ENCODE data around the gene NAV2.

The NAV2 gene

GRCh38 chr11:19989191-19989590 lies 276.6 kb downstream of the NAV2 start:
- DNase-seq (ENCODE audit: low read depth), result no peak
- H3K4me3 ChIP-seq (replicated peaks; ENCODE audit: low read depth, low read length), result no peak overlapping the region
- no peak for TF ChIP-seq CTCF (IDR thresholded peaks at IDR 0.05; ENCODE audit: low read length, missing control alignments)

GRCh38 chr11:19992162-19992561 lies 279.5 kb downstream of the NAV2 start:
- TF ChIP-seq CTCF (IDR thresholded peaks at IDR 0.05; ENCODE audit: low read length, missing control alignments), result no peak
- DNase-seq (ENCODE audit: low read depth), result no peak
- no peak overlapping the region for H3K4me3 ChIP-seq (replicated peaks; ENCODE audit: low read depth, low read length)

- TF ChIP-seq CTCF (IDR thresholded peaks at IDR 0.05; ENCODE audit: low read length, missing control alignments), result no peak
Measured at GRCh38 chr11:19992998-19993397, 280.4 kb downstream of the NAV2 start.

GRCh38 chr11:19994672-19995071 lies 282.0 kb downstream of the NAV2 start:
- TF ChIP-seq CTCF (IDR thresholded peaks at IDR 0.05; ENCODE audit: low read length, missing control alignments), result no peak
- no peak for DNase-seq (ENCODE audit: low read depth)
- no peak overlapping the region for H3K4me3 ChIP-seq (replicated peaks; ENCODE audit: low read depth, low read length)

More at GRCh38 chr11:19992998-19993397, 280.4 kb downstream of the NAV2 start:
- no peak for DNase-seq (ENCODE audit: low read depth)
- H3K4me3 ChIP-seq (replicated peaks; ENCODE audit: low read depth, low read length), result no peak overlapping the region

- TF ChIP-seq CTCF (IDR thresholded peaks at IDR 0.05; ENCODE audit: low read length, missing control alignments), result no peak
- no peak overlapping the region for H3K4me3 ChIP-seq (replicated peaks; ENCODE audit: low read depth, low read length)
- peak; percentile 81 for DNase-seq (ENCODE audit: low read depth)
Measured at GRCh38 chr11:19995145-19995544, 282.5 kb downstream of the NAV2 start.

- TF ChIP-seq CTCF (IDR thresholded peaks at IDR 0.05; ENCODE audit: low read length, missing control alignments), result no peak
- H3K4me3 ChIP-seq (replicated peaks; ENCODE audit: low read depth, low read length), result no peak overlapping the region
- DNase-seq (ENCODE audit: low read depth), result no peak
Measured at GRCh38 chr11:19996571-19996970, 283.9 kb downstream of the NAV2 start.

GRCh38 chr11:20000022-20000350 lies 287.3 kb downstream of the NAV2 start:
- DNase-seq (ENCODE audit: low read depth), result no peak
- TF ChIP-seq CTCF (IDR thresholded peaks at IDR 0.05; ENCODE audit: low read length, missing control alignments), result no peak
- H3K4me3 ChIP-seq (replicated peaks; ENCODE audit: low read depth, low read length), result no peak overlapping the region

Data from fibroblast of pulmonary artery (primary cell).